PFSK-1 (cell line): ENCODE results near the gene KLHL13.

Experiments
- FOXP2 ChIP-seq: optimal IDR thresholded peaks from 2 replicates; pipeline ENCODE3; 2011; ENCODE audit warnings: borderline replicate concordance, control low read depth, inconsistent platforms; ENCODE audit not compliant: insufficient read depth; ENCODE audit errors: extremely low read length, extremely low read depth
- POLR2AphosphoS5 ChIP-seq: IDR thresholded peaks from 2 replicates; pipeline ENCODE4 v1.6.1; 2012; ENCODE audit warnings: low read depth, mild to moderate bottlenecking, control low read depth, low read length, moderate library complexity
- REST ChIP-seq, 2 experiments: IDR thresholded peaks; 2 replicates each; pipeline versions ENCODE4 v1.6.1 to v1.8.0; 2011 to 2012; ENCODE audit warnings: low read depth in 2 of 2, low read length in 2 of 2, control low read depth in 1 of 2, inconsistent platforms in 1 of 2, mild to moderate bottlenecking in 1 of 2, moderate library complexity in 1 of 2; ENCODE audit not compliant: insufficient read depth in 1 of 2
- SIN3A ChIP-seq: IDR thresholded peaks from 2 replicates; pipeline ENCODE4 v1.6.1; 2012; ENCODE audit warnings: mild to moderate bottlenecking, low read length, moderate library complexity, borderline replicate concordance; ENCODE audit not compliant: insufficient read depth
- TAF1 ChIP-seq: IDR thresholded peaks from 2 replicates; pipeline ENCODE4 v1.6.1; 2012; ENCODE audit warnings: low read length, control low read depth, borderline replicate concordance; ENCODE audit not compliant: insufficient read depth

Gene KLHL13

GRCh38 chrX:118129681-118130080, 13.1 kb upstream of the KLHL13 start:
- no peak for TF ChIP-seq SIN3A
- TF ChIP-seq TAF1, result no peak
- TF ChIP-seq FOXP2, result no peak
- TF ChIP-seq POLR2AphosphoS5, result no peak
- no peak for TF ChIP-seq REST (IDR thresholded peaks at IDR 0.05; ENCODE audit: insufficient read depth in 1 of 2, low read depth in 2 of 2, low read length in 2 of 2)

- TF ChIP-seq POLR2AphosphoS5 (no peak), TAF1 (no peak), SIN3A (no peak), REST (IDR thresholded peaks at IDR 0.05; ENCODE audit: insufficient read depth in 1 of 2, low read depth in 2 of 2, low read length in 2 of 2) (no peak), FOXP2 (no peak)
Observed at GRCh38 chrX:118128724-118129123, 12.1 kb upstream of the KLHL13 start.

- TF ChIP-seq SIN3A (no peak), POLR2AphosphoS5 (no peak), TAF1 (no peak), REST (IDR thresholded peaks at IDR 0.05; ENCODE audit: insufficient read depth in 1 of 2, low read depth in 2 of 2, low read length in 2 of 2) (no peak), FOXP2 (no peak)
Observed at GRCh38 chrX:118126286-118126685, 9.7 kb upstream of the KLHL13 start.

DNA sequence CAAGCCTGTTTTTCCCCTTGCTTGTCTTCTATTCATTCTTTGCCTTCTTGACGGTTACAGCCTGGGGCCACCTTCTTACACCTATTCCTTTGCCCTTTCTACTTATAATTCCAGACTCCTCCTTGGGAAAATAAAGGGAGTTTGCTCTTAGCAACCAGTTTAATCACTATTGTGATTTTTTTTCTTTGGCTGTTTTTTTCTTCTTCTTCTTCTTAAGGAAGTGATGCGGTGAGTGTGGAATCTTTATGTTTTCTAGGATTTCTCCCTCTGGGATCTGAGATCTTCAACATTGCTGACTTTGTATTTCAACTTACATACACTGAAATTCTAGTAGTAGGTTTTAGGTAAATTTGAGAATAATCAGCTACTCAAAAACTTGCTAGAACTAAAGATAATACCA, 1.1 kb upstream of the KLHL13 start:
- TF ChIP-seq FOXP2, result no peak

DNA sequence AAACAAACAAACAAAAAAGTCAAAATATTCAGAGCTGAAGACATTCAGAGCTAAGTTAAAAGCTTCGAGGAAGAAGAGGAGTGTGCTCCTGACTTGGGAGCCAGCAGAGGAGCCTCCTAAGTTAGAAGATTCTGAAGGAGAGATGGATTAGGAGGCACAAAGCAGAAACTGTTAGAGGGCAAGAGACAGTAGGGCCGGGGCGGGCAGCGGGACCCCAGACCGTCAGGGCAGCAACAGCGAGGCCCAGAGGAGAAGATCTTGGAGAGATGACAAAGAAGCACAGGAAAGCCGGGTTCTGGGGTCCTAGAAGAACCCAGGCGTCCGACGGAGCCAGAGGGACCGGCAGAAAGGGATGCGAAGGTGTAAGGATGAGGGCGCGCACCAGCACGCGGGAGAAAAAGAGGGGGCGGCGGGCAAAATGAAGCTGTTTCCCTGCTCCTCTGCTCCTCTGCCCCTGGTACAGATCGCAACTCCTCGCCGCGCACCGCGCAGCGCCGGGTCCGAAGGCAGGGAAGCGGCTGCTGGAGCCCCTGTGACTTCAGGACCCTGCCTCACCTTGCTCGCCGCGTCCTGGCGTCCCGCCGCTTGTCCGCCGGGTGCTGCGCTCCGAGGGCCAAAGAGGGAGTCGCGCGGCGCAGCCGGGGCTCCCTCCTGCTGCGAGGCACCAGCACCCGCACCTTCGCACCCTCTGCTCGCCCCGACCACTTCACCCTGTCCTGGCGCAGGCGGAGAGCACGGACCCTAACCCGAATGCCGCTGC, 477 bp downstream of the KLHL13 start:
- TF ChIP-seq SIN3A, result no peak
- TF ChIP-seq FOXP2, result no peak
- no peak for TF ChIP-seq REST (IDR thresholded peaks at IDR 0.05; ENCODE audit: insufficient read depth in 1 of 2, low read depth in 2 of 2, low read length in 2 of 2)
- no peak for TF ChIP-seq TAF1
- no peak for TF ChIP-seq POLR2AphosphoS5
